GM23338 (cell line): ENCODE data around the gene NDUFB2. TPM values are rescaled to one million over a fixed set of nuclear protein-coding genes. Genes with fewer than 3 reads are reported as not detected.

Experiments used
- ATAC-seq: fragments of 200-7000 bp; cut with Tn5 transposase; 3 replicates; pipeline ENCODE4 v1.9.1; 2020
- DNase-seq: peaks from one replicate; pipeline ENCODE4 v3.0.0-alpha.2; 2015; ENCODE audit warnings: low spot score
- H2AFZ ChIP-seq: fragments of 200-600 bp; sonication (generic); 2 replicates; pipeline ENCODE4 v1.8.0; 2016; ENCODE audit warnings: antibody characterized with exemption, mild to moderate bottlenecking, moderate library complexity
- H3F3A ChIP-seq: fragments of 200-600 bp; sonication (generic); replicated peaks from 2 replicates; pipeline ENCODE4 v1.8.0; 2017; ENCODE audit warnings: antibody characterized with exemption, mixed run types, low read depth
- H3K27ac ChIP-seq: fragments of 200-600 bp; sonication (generic); 2 replicates; pipeline ENCODE4 v1.6.1; 2016; ENCODE audit warnings: low read depth
- H3K27me3 ChIP-seq: fragments of 200-600 bp; sonication (generic); 2 replicates; pipeline ENCODE4 v1.8.0; 2016; ENCODE audit warnings: mild to moderate bottlenecking, mixed run types, moderate library complexity; ENCODE audit not compliant: insufficient read depth
- H3K36me3 ChIP-seq: fragments of 200-600 bp; sonication (generic); 2 replicates; pipeline ENCODE4 v1.8.0; 2016; ENCODE audit warnings: mild to moderate bottlenecking; ENCODE audit not compliant: insufficient read depth
- H3K4me1 ChIP-seq: fragments of 200-600 bp; sonication (generic); 2 replicates; pipeline ENCODE4 v1.8.0; 2016; ENCODE audit warnings: mild to moderate bottlenecking, moderate library complexity; ENCODE audit not compliant: insufficient read depth
- H3K4me2 ChIP-seq: fragments of 200-600 bp; sonication (generic); 2 replicates; pipeline ENCODE4 v1.7.1; 2017; ENCODE audit warnings: mixed run types
- H3K4me3 ChIP-seq: fragments of 200-600 bp; sonication (generic); 2 replicates; pipeline ENCODE4 v1.6.1; 2016; ENCODE audit warnings: mixed run types
- H3K79me2 ChIP-seq: fragments of 200-600 bp; sonication (generic); replicated peaks from 2 replicates; pipeline ENCODE4 v1.8.0; 2017; ENCODE audit warnings: mild to moderate bottlenecking; ENCODE audit not compliant: insufficient read depth
- H3K9me2 ChIP-seq: fragments of 200-600 bp; sonication (generic); 2 replicates; pipeline ENCODE4 v1.8.0; 2017; ENCODE audit not compliant: insufficient read depth
- H4K20me1 ChIP-seq: fragments of 200-600 bp; sonication (generic); replicated peaks from 2 replicates; pipeline ENCODE4 v1.8.0; 2017; ENCODE audit warnings: mild to moderate bottlenecking; ENCODE audit not compliant: insufficient read depth
- H3K27ac Mint-ChIP-seq: 2 replicates; pipeline ENCODE4 v1.8.0; 2020; ENCODE audit warnings: inconsistent platforms, mild to moderate bottlenecking, moderate library complexity, mixed read lengths
- H3K27me3 Mint-ChIP-seq: 3 replicates; pipeline ENCODE4 v1.8.0; 2022; ENCODE audit warnings: low read depth, mild to moderate bottlenecking, moderate library complexity, mixed read lengths, inconsistent platforms; ENCODE audit not compliant: insufficient read depth, poor library complexity
- H3K36me3 Mint-ChIP-seq: 3 replicates; pipeline ENCODE4 v1.8.0; 2021; ENCODE audit warnings: low read depth, mild to moderate bottlenecking, inconsistent platforms, moderate library complexity, mixed read lengths
- H3K4me1 Mint-ChIP-seq: 3 replicates; pipeline ENCODE4 v1.8.0; 2020; ENCODE audit warnings: mild to moderate bottlenecking, inconsistent platforms, mixed read lengths
- H3K4me3 Mint-ChIP-seq: 3 replicates; pipeline ENCODE4 v1.8.0; 2021; ENCODE audit warnings: moderate library complexity, mild to moderate bottlenecking, inconsistent platforms, mixed read lengths
- H3K9me3 Mint-ChIP-seq: 3 replicates; pipeline ENCODE4 v1.8.0; 2020; ENCODE audit warnings: moderate library complexity, mild to moderate bottlenecking, inconsistent platforms, mixed read lengths
- CREB1 ChIP-seq: fragments of 250-450 bp; sonication (Bioruptor Pico); IDR thresholded peaks from 2 replicates; pipeline ENCODE4 v1.5.0; 2020; ENCODE audit warnings: low read depth, mild to moderate bottlenecking, moderate library complexity
- ETS1 ChIP-seq: IDR thresholded peaks from 2 replicates; pipeline ENCODE4 v1.6.1; 2016; ENCODE audit warnings: antibody characterized with exemption
- EZH2 ChIP-seq: fragments of 200-600 bp; sonication (generic); IDR thresholded peaks from one replicate; pipeline ENCODE4 v1.8.0; 2017; ENCODE audit warnings: antibody characterized with exemption, mild to moderate bottlenecking, low read depth; ENCODE audit not compliant: unreplicated experiment
- EZH2phosphoT487 ChIP-seq: fragments of 200-600 bp; sonication (generic); IDR thresholded peaks from one replicate; pipeline ENCODE4 v1.8.1; 2018; ENCODE audit warnings: antibody characterized with exemption; ENCODE audit not compliant: unreplicated experiment
- JUNB ChIP-seq: IDR thresholded peaks from one replicate; pipeline ENCODE4 v1.6.1; 2016; ENCODE audit warnings: antibody characterized with exemption; ENCODE audit not compliant: unreplicated experiment
- NANOG ChIP-seq: IDR thresholded peaks from 2 replicates; pipeline ENCODE4 v1.6.1; 2016; ENCODE audit warnings: antibody characterized with exemption, borderline replicate concordance
- POLR2AphosphoS5 ChIP-seq: IDR thresholded peaks from 2 replicates; pipeline ENCODE4 v1.6.1; 2016; ENCODE audit warnings: antibody characterized with exemption, low read depth
- STAT1 ChIP-seq: IDR thresholded peaks from one replicate; pipeline ENCODE4 v1.6.1; 2016; ENCODE audit warnings: antibody characterized with exemption; ENCODE audit not compliant: unreplicated experiment
- ZNF114 ChIP-seq: fragments of 250-450 bp; sonication (Bioruptor Pico); IDR thresholded peaks from 2 replicates; pipeline ENCODE4 v1.5.0; 2020; ENCODE audit warnings: mild to moderate bottlenecking, moderate library complexity
- ZNF331 ChIP-seq: fragments of 250-450 bp; sonication (Bioruptor Pico); IDR thresholded peaks from 2 replicates; pipeline ENCODE4 v1.5.0; 2020; ENCODE audit warnings: low read depth, mild to moderate bottlenecking, moderate library complexity
- ZNF462 ChIP-seq: fragments of 250-450 bp; sonication (Bioruptor Pico); IDR thresholded peaks from 2 replicates; pipeline ENCODE4 v1.5.0; 2020; ENCODE audit warnings: mild to moderate bottlenecking, moderate library complexity
- polyA plus RNA-seq: library from polyadenylated mRNA; unstranded; fragments of >200 nt; fragmentation: Nextera tagmentation; extraction: Ambion mirVana; gene quantifications from 2 replicates; pipeline ENCODE4 v1.2.1, GENCODE V29; 2016
- total RNA-seq: library from RNA; depleted of rRNA; stranded (reverse); fragments of >200 nt; shearing (Covaris generic); gene quantifications from 2 replicates; pipeline ENCODE4 v1.2.3, GENCODE V29; 2014
- TF ChIP-seq, protein P1 (sequence below): IDR thresholded peaks from one replicate; pipeline ENCODE4 v1.6.1; 2018; ENCODE audit warnings: antibody characterized with exemption; ENCODE audit not compliant: unreplicated experiment
- TF ChIP-seq, protein P2 (sequence below), 2 experiments: fragments of 200-600 bp in 1 of 2; sonication (generic) in 1 of 2; conservative IDR thresholded peaks; 2 replicates each; pipeline versions ENCODE4 v1.5.1 to v1.6.1; 2016 to 2017; ENCODE audit warnings: antibody characterized with exemption in 2 of 2, low read depth in 2 of 2, mild to moderate bottlenecking in 2 of 2, moderate library complexity in 1 of 2

Gene NDUFB2
- total and polyA plus RNA-seq, 2 experiments from 2014 or later = 306 to 382 TPM

DNA sequence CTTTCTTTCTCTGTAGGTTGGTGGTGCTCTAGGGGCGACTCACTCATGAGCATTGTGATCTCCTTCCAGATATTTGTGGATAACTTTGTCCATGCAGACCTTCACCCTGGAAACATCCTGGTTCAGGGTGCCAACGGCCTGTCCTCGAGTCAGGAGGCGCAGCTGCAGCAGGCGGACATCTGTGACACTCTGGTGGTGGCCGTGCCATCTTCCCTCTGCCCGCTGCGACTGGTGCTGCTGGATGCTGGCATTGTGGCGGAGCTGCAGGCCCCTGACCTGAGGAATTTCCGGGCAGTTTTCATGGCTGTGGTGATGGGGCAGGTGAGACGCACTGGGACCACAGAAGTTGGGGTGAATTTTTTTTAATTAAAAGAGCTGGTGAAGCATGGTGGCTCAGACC lies 9.6 kb upstream of the NDUFB2 start:
- H3K27me3 ChIP-seq = no peaks in the 10 kb centered on the region
- peaks cover under 1% of the 10 kb centered on the region; the same call in 2 of the 3 replicates for H3K36me3 Mint-ChIP-seq
- no peaks in the 10 kb centered on the region for H3K36me3 ChIP-seq
- H2AFZ ChIP-seq = no peak overlapping the region
- no peak overlapping the region for H3K4me3 Mint-ChIP-seq
- no peak overlapping the region for H3K27ac Mint-ChIP-seq
- no peaks in the 10 kb centered on the region; the same call in 1 of the 3 replicates for H3K4me1 Mint-ChIP-seq
- no peaks in the 10 kb centered on the region for H4K20me1 ChIP-seq
- no peak overlapping the region for H3K27ac ChIP-seq
- no peaks in the 10 kb centered on the region for H3K4me1 ChIP-seq
- peaks cover 3% of the 10 kb centered on the region for H3K27me3 Mint-ChIP-seq
- H3F3A ChIP-seq = no peaks in the 10 kb centered on the region
- ATAC-seq (no peak), DNase-seq (no peak)
- no peaks in the 10 kb centered on the region; the same call in 2 of the 3 replicates for H3K9me3 Mint-ChIP-seq
- H3K79me2 ChIP-seq = no peaks in the 10 kb centered on the region
- no peak overlapping the region for H3K4me2 ChIP-seq
- no peak for TF ChIP-seq EZH2
- no peak for TF ChIP-seq ZNF462 (CRISPR knock-in tag)
- no peak for TF ChIP-seq ZNF331 (CRISPR knock-in tag)
- no peak for TF ChIP-seq ETS1
- TF ChIP-seq JUNB = no peak
- TF ChIP-seq, protein P1, sequence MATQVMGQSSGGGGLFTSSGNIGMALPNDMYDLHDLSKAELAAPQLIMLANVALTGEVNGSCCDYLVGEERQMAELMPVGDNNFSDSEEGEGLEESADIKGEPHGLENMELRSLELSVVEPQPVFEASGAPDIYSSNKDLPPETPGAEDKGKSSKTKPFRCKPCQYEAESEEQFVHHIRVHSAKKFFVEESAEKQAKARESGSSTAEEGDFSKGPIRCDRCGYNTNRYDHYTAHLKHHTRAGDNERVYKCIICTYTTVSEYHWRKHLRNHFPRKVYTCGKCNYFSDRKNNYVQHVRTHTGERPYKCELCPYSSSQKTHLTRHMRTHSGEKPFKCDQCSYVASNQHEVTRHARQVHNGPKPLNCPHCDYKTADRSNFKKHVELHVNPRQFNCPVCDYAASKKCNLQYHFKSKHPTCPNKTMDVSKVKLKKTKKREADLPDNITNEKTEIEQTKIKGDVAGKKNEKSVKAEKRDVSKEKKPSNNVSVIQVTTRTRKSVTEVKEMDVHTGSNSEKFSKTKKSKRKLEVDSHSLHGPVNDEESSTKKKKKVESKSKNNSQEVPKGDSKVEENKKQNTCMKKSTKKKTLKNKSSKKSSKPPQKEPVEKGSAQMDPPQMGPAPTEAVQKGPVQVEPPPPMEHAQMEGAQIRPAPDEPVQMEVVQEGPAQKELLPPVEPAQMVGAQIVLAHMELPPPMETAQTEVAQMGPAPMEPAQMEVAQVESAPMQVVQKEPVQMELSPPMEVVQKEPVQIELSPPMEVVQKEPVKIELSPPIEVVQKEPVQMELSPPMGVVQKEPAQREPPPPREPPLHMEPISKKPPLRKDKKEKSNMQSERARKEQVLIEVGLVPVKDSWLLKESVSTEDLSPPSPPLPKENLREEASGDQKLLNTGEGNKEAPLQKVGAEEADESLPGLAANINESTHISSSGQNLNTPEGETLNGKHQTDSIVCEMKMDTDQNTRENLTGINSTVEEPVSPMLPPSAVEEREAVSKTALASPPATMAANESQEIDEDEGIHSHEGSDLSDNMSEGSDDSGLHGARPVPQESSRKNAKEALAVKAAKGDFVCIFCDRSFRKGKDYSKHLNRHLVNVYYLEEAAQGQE = no peak
- no peak for TF ChIP-seq STAT1
- TF ChIP-seq, protein P2, sequence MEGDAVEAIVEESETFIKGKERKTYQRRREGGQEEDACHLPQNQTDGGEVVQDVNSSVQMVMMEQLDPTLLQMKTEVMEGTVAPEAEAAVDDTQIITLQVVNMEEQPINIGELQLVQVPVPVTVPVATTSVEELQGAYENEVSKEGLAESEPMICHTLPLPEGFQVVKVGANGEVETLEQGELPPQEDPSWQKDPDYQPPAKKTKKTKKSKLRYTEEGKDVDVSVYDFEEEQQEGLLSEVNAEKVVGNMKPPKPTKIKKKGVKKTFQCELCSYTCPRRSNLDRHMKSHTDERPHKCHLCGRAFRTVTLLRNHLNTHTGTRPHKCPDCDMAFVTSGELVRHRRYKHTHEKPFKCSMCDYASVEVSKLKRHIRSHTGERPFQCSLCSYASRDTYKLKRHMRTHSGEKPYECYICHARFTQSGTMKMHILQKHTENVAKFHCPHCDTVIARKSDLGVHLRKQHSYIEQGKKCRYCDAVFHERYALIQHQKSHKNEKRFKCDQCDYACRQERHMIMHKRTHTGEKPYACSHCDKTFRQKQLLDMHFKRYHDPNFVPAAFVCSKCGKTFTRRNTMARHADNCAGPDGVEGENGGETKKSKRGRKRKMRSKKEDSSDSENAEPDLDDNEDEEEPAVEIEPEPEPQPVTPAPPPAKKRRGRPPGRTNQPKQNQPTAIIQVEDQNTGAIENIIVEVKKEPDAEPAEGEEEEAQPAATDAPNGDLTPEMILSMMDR (conservative IDR thresholded peaks at IDR 0.05; ENCODE audit: low read depth in 2 of 2) = no peak
- no peak for TF ChIP-seq NANOG
- TF ChIP-seq ZNF114 (CRISPR knock-in tag) = no peak
- TF ChIP-seq CREB1 = no peak
- TF ChIP-seq POLR2AphosphoS5 = no peak
- no peak for TF ChIP-seq EZH2phosphoT487
- H3K4me3 ChIP-seq = no peak overlapping the region
- H3K9me2 ChIP-seq = no peaks in the 10 kb centered on the region
